Muscle layer of colon (tissue), 2 donors: Measurements from ENCODE around the gene MOB3C.

Source experiments
- H3K27ac ChIP-seq: one replicate; pipeline ENCODE4 v1.7.0; 2013; ENCODE audit warnings: low read depth, mild to moderate bottlenecking, low read length, moderate library complexity
- H3K27me3 ChIP-seq, 2 donors: one replicate each; pipeline ENCODE4 v1.7.0; 2013; ENCODE audit warnings: low read length in 2 of 2, mild to moderate bottlenecking in 2 of 2; ENCODE audit not compliant: insufficient read depth in 2 of 2, control insufficient read depth in 1 of 2
- H3K36me3 ChIP-seq: one replicate; pipeline ENCODE4 v1.7.0; 2013; ENCODE audit warnings: mild to moderate bottlenecking, low read length; ENCODE audit not compliant: insufficient read depth
- H3K4me1 ChIP-seq: one replicate; pipeline ENCODE4 v1.7.0; 2013; ENCODE audit warnings: mild to moderate bottlenecking, low read length; ENCODE audit not compliant: insufficient read depth
- H3K4me3 ChIP-seq, 2 donors: one replicate each; pipeline ENCODE4 v1.7.0; 2013; ENCODE audit warnings: low read length in 2 of 2, low read depth in 1 of 2, mild to moderate bottlenecking in 1 of 2, moderate library complexity in 1 of 2
- H3K9ac ChIP-seq: one replicate; pipeline ENCODE4 v1.7.0; 2013; ENCODE audit warnings: low read length
- H3K9me3 ChIP-seq: one replicate; pipeline ENCODE4 v1.7.0; 2013; ENCODE audit warnings: mild to moderate bottlenecking, low read length
- donor health status: abdominal sarcoma.
- donor health status: Adenocarcinoma of cecum.

The MOB3C gene

GRCh38 chr1:46563341-46563740, 53.3 kb downstream of the MOB3C start:
- Histone ChIP-seq H3K4me3 (no peak overlapping the region), H3K4me1 (no peaks in the 10 kb centered on the region), H3K9ac (no peak overlapping the region), H3K27me3 (no peaks in the 10 kb centered on the region), H3K36me3 (peaks cover 63% of the 10 kb centered on the region), H3K9me3 (no peaks in the 10 kb centered on the region), H3K27ac (no peak overlapping the region)

DNA sequence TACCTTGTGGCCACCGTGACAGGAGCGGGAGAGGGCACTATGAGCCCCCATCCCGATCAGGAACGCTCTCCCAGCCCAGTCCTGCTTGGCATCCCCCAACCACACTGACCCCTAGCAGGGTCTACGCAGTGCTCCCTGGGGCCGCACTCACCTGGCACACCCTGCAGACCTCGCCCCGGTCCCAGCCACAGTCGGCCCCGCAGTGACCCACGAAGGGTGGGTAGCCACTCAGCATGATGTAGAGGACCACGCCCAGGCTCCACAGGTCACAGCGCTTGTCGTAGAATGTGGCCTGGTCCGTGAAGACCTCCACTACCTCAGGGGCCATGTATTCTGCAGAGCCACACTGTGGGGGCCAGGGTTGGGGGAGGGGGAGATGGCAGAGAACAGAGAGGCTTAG, 54.1 kb downstream of the MOB3C start:
- no peaks in the 10 kb centered on the region for H3K4me1 ChIP-seq
- H3K27me3 ChIP-seq = no peaks in the 10 kb centered on the region
- H3K4me3 ChIP-seq = no peak overlapping the region
- H3K9me3 ChIP-seq = no peaks in the 10 kb centered on the region
- H3K27ac ChIP-seq = no peak overlapping the region
- no peak overlapping the region for H3K9ac ChIP-seq
- H3K36me3 ChIP-seq = peaks cover 57% of the 10 kb centered on the region

DNA sequence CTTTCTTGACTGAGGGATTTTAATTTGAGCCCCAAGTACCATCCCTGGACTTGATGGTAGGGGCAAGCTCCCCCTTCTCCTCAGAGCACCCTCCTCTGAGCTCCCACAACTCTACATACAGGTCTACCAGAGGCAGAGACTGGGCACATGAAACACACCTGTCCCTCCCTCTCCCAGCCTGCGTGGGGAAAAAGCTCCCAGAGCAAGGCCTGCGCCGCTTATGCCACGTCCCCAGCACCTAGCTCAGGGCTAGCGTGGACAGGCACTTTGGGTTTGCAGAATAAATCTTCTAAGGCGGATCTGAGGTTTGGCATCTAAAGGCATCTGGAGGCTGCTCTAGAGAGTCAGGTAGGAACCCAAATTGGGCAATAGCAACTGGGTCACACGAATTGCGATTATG, 57.6 kb downstream of the MOB3C start:
- H3K36me3 ChIP-seq = peaks cover 29% of the 10 kb centered on the region
- no peaks in the 10 kb centered on the region for H3K27me3 ChIP-seq
- no peak overlapping the region for H3K9ac ChIP-seq
- H3K27ac ChIP-seq = no peak overlapping the region
- no peaks in the 10 kb centered on the region for H3K9me3 ChIP-seq
- no peaks in the 10 kb centered on the region for H3K4me1 ChIP-seq
- H3K4me3 ChIP-seq = no peak overlapping the region

DNA sequence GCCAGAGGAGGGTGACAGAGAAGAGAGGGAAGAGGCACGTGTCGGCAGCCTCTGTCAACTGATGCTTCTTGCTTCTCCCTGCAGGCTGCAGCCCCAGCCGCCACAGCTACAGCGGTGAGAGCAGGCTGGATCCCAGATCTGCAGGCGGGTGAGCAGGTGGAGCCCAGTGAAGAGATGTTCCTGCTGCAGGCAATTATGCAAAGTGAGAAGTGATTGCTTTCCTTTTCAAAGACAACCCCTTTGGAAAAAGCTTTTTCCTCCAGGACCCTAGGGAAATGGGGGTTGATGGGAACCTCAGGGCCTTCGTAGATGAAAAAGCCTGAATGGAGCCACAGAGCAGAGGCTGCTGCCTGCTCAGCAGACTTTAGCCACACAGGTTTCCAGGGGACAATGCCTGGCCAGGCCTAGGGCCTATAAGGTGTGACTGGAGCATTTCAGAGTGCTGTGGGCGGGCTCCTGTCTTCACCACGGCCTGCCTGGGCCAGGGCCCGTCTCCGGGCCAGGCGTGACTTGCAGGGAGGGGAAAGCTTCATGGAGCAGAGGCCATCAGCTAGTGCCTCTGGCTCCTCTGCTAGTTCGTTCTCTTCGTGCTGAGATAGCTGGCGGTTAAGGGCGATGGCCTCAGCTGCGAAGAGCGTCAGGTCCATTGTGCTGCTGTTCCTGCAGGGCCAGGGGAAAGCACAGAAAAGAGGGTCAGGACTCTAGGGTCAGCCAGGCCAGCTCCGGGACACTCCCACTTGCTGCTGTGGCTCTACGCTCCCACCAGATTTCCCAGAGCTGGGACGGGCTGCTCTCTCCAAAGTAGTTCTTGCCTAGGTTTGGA, 58.3 kb downstream of the MOB3C start:
- Histone ChIP-seq H3K27ac (no peak overlapping the region), H3K9me3 (no peaks in the 10 kb centered on the region), H3K4me3 (no peak overlapping the region), H3K27me3 (no peaks in the 10 kb centered on the region), H3K4me1 (no peaks in the 10 kb centered on the region), H3K36me3 (peaks cover 27% of the 10 kb centered on the region), H3K9ac (no peak overlapping the region)
